HS-27A (cell line): Measurements from ENCODE around the gene SPOCK1.

Experiments used
- DNase-seq: peaks from one replicate; pipeline ENCODE4 v3.0.0-alpha.2; 2012; ENCODE audit warnings: low read depth, missing footprints

The SPOCK1 gene

DNA sequence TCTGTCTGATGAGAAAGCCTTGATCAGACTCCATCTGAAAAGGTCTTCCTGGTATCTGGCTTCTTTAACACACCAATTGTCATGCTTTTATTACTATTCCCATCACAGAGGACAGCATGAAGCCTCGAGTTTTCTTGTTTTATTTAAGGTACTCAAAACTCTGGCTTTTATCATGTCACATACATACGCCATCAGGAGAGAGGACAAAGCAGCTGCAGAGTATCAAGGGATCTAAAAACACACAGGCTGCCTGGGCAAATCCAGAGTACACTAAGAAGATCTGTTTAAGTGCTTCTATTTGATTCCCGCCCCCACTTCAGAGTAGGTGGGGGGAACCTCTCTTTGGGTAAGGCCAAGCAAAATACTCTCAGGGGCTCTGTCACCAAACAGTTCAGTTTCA is 277.2 kb downstream of the SPOCK1 start:
- DNase-seq, result no peak

DNA sequence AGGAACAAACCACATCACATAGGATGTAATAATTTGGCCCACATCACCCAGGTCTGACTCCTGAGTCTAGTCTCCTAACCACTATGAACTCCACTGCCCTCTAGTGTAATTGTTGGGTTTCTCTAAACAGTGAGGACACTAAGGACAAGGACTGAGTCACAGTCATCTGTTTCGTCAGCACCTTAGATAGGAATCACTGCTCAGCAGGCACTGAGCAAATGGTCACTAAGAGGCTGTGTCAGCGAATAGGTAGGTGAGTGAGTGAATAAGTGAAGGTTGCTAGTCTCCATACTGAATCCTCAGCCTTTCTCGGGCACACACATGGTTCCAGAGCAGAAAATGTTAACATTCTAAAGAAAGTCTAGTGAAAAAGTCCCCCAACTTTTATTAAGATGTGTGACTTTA is 278.6 kb downstream of the SPOCK1 start:
- no peak for DNase-seq

DNA sequence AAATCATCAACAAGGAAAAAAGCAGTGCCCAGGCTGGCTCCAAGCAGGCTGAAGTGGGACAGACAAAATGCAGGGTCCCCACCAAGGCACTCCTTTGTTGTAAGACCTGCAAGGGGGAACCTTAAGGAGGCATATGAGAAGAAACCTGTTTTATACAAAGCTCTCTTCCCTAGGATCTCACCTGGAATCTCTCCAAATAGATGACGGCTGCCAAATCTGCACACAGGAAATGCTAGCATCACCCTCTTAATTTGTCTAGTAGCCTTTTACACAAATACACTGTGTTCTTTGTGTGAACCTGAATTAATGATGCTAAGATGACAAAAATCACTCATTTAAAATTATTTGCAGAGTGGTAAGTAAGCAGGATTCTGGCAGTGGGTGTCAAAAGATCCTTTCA is 280.2 kb downstream of the SPOCK1 start:
- no peak for DNase-seq

DNA sequence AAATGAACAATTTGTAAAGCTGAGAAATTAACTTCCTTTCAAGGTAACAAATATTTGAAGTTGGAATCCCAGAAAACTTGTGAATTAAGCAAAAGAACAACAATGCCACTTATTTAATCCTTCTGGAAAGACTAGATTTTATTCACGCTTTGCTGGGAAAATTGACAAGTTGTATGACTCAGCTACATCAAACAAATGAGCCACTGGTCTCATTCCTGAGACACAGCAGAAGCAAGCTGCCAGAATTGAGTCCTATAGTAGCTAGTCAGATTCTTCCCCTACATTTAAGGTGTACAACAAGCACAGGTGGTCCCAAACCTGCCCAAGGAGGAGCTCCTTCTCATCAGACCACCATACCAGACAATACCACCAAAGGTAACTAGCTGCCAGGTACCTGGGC is 280.7 kb downstream of the SPOCK1 start:
- no peak for DNase-seq

DNA sequence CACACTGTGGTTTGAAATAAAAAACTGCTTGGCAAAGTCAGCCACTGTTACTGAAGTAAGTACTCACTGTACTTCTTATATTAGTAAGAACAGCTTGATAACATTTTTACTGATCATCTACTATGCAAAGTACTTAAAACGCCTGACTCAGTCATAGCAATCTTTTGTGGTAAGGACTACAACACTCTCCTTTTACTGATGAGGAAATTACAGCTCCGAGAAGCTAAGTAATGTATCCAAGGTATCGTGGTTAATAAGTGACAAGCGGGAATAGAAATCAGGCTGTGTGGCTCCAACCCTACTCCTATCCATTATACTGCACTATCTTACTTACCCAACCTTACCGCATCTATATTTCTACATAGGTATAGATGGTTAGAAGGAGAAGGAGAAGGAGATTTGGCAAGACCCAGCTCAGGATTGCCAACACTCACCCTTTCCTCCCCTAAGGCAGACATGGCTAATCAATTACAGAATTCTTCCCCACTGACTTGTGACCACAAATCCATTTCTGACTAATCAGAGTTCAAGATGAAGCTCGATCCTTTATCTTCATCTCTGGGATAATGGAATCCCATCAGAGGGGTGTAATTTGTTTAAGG is 281.4 kb downstream of the SPOCK1 start:
- no peak for DNase-seq

DNA sequence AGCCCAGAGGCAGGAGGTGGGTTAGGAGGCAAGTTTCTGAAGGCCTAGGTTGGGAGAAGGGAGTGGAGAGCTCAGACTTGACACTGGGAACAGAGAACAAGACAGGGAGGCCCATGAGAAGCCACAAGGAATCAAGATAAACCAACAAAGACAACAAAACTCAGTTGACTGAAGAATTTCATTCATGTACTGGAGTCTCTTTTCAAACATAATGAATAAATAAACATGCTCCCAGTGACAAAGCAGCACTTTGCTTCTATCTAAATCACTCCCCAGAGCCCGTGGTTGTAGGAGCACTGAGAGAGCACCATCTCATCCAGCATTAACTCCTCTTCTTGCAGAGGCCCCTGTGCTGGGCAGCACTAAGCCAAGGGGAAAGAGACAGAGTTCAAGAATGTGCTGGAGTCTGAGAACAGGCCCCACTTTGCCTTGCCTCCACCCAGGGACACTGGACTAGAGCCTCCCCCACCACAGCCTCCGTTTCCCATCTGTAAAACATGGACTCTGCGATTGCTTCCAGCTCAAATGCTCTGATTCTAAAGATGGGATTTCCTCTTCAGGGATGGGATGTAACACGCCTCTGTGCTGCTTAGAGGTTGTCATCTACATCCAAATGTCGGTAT is 282.0 kb downstream of the SPOCK1 start:
- DNase-seq, result no peak

DNA sequence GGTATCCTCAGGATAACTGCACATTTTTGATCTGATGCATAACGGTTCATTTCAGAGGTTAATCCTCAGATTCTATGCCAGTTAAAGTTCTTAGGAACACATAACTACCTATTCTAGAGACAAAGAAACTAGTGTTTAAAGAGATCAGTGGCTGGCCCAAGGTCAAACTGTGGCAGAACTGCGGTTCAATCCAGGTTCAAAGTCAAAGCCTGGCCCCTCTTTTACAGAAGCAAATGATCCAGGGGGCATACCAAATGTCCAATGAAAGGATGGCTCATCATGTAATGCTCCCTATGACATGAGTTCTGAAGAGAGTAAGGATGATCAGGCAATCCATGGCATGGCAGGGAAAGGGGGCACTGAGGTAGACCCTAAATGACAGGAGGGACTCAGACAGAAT is 283.3 kb downstream of the SPOCK1 start:
- DNase-seq, result no peak

DNA sequence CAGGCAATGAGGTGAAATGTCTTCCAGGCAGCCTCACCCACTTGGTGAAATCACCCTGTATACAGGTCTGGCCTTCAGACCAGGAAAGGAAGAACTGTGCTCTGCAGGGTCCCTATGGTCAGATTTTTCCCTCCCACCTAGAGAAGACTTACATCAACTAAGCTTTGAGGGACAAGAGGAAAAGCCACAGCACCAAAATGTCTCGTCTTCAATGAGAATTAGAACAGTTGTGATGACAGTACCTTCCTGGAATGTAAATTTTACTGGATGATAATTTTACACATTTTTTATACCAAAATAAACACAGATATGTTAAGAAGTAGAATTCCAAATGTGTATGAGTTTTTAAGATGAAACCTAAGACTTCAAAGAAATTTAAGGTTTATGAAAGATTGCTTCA is 283.9 kb downstream of the SPOCK1 start:
- DNase-seq, result no peak

DNA sequence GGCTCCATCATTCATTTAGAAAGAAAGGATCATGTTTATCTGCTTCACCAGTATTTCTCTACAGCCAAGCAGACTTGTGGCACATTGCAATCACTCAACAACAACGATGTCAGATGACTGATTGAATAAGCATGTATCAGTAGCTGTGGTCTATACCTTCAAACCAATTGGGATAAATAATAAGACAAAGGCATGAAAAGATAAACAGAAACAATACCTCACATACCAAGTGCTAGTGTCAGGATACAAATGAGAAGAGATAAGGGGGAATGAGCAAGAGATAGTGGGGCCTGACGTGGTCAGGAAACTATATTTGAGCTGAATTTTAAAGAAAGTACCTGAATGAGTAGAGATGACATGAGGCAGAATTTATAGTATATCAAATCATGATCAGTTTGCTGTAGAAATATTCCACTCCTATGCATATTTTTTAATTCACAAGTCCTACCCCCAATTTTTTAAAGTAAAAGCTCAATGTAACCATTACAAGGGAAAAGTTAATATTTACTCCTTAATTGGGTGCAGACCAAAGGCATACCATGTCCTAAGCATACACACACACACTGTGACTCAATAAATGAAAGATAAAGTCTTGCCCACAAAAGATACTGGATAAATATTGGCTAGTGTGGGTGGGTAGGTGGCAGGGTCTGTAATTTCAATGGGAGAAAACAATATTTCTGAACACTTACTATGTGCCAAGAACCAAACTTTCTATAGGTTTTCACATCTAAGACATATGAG is 284.5 kb downstream of the SPOCK1 start:
- DNase-seq, result no peak

DNA sequence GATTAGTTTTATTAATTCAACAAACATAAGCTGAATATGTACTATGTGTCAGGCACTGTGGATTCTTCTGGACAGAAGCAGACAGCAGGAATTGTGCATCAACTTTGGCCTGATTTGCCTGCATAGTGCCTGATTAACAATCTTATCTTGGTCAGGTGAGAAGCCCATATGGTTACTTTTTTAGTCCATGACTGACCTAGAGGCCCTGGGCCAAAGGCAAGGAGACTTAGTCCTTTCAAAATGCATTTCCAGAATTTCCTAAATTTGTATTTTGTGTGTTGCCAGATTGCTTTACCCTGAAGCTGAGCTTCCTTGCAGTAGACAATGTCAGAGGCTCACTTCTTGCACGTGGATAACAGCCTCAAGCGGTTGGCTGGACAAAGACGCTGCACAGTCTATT is 286.7 kb downstream of the SPOCK1 start:
- no peak for DNase-seq

DNA sequence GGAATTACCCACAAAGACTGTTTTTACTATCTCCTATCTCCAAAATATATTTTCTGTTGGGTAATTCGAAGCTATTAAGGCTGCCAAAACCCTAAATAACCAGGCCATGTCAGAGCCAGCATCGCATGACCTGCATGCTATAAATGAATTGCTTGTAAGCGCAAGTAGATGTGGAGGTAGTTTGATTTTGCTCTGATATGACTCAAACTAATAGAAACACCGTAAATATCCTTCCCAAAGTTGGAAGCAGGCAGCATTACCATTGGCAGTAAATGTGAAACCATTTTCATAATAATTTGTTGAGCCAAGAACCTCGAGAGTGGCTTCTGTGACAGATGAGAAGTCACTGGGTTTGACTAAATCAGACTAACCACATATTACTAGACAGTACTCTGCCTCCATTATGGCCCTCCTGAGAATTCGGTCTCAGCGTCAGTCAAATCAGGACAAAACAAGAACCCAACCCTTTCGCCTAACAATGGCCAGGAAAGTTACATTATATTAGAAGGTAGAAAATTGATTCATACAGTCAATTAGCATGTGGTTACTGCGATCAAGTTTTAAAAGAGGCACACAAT is 289.8 kb downstream of the SPOCK1 start:
- DNase-seq, result no peak

DNA sequence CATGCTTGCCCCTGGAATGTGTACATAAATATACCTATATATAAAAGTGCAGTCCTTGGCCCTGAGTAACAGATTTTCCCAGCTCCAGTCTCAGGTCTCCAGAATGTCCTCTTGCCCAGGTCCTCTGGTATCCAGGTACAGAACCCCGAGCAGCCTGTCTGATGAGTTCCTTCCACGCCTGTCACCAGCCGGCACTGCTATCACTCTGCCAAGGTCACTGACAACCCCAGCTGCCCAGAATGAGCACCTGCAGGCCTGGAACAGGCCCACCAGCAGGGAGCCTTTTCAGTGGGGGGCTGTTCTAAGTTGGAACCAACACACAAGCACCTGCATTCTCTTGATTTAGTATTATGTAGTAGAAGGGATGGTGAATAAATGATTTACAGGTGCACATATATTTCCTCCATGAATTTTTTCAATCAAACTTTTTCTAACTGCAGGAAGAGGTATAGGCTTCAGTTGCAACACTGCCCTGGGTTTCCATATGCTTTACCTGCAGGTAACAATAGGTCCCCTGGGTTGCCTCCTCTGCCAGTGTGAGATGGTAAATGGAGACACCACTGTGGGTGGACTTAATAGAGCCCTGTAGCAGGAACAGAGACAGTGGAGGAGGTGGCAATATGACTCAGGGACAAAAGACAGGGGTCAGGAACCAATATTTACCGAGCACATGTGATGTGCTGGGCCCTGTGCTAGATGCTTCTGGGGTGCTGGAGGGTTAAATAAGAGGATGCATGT is 291.9 kb downstream of the SPOCK1 start:
- DNase-seq, result no peak

DNA sequence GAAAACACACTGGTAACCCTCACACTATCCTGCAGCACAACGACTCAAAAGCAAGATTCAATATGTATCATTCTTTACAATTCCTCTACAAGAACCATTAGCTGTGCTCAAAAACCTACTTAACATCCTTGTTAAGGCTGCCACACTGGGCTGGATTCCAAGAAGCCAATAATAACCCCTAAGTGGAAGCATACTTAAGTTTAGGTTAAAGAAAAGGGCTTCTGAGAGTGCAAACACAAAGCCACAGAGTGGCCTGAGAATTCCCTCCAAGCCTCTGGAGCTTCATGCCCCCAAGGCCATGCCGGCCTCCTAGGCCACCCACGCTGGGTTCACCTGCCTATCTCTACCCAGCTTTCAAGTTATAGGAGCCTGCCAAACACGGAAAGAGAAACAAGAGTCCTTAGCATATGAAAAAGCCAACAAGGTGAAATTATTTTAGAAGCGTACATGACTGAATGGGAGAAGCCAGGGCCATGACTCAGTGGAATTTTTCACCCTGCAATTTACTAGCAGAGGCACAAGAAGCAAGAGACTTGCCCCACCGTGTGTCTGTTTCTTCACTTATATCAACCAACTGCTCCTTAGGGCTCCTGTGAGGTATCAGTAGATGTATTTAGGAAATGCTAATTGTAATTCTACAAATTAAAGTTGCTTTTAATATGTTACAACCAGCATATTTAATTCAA is 293.0 kb downstream of the SPOCK1 start:
- no peak for DNase-seq

DNA sequence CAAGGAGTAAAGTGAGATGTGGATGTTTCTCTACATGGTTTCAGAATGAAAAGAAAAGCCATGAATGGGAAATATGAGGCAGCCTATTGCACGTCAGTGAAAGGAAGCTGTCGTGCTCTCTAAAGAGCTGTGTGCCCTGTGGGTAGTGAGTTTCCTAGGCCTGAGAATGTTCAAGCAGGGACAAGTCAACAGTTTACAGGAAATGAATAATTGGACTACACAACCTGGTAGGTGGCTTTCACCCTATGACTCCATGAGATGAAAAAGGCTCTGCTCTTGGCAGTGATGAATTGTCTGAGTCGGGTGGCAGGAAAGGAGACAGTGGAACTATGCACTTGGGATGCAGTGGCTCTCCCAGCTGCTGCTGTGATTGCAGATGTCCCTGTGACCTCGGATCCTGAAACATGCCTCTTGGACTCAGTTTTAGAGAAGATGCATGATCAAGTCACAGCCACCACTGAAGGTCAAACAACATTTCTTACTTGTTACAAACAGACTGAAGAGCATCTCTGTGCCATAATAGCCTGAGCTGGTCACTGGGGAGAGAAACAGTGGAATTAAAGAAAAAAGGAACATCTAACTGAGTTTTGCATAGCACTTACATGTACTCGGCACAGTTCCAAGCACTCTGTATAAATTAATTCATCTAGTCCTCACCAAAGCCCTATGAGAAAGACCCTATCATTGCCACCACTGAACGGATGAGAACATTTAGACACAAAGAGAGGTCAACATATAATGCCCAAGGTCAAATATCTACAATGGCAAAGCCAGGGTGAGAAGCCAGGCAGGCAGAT is 293.7 kb downstream of the SPOCK1 start:
- no peak for DNase-seq

DNA sequence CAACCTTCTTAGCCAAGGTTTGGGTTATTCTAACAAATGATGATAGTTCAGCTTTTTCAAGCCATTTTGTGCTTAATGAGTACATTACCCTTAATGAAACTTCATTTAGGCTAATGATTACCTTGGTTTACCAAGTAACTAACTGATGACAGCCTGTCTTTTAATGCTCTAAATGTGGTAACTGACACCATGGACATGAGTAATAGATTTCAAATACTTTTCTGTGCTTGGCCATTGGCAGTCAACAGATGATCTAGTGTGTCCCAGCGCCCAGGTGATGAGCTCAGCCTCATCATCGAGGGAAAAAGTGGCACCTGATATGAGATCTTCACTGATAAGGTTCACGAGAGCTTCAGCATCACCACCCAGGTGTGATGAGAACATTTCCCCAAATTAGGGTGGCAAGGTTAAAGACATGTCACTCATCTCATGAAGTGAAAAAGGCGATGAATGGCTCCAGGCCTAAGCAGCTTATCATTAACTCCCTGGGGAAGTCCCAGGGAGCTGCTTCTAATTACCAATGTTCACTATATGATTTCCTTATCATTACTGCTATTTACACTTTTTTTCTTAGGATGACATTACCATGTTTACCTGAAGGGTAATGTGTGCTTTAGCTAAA is 296.0 kb downstream of the SPOCK1 start:
- no peak for DNase-seq

DNA sequence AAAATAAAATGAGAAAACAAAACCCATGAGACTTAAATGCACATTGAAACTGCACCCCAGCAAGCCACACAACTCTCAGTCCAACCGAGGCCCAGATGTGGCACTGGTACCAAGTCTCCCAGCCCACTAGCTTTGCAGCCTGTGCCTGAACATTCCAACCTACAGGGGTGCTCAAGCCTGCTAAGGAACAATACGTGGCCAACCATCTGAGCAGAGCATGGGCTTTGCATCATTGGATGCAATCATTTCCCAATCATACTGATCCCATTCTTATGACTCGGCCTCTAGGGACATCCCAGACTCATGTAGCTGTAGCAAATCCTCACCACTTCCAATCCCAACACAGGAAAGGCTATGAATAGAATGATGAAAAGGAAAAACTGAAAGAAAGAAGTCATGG is 297.2 kb downstream of the SPOCK1 start:
- no peak for DNase-seq

DNA sequence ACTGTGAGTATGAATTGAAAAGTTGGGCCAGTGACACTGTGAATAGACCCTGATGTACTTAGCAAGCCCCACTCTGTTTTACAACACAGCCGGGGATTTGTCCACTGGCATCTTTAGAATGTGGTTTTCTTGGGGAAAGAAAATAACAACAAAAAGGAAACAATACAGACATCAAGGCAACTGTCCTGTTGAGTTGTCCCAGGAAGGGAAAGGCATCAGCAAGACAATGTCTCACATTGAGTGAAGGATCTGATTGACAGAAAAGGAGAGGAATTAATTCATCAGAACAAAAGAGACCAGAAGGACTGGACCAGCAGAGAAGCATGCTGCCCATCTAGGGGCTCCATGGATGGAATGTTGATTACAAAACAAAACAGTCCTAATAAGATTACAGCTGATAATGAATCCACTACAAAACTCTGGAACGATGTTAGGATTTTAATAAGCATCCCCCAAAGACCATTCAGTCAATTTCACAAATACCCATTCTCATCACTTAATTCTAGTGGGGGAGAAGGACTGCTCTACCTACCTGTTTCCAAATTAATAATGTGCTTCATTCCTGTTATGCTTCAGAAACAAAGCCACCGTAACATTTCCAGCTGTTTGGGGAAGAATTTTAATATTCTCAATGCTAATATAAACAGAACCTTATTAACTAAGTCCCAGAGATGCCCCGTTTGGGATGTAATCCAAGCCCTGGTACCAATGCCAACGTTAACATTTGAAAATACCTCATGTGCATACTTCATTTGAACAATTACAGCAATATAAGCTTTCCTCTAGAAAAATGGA is 298.0 kb downstream of the SPOCK1 start:
- DNase-seq, result no peak

DNA sequence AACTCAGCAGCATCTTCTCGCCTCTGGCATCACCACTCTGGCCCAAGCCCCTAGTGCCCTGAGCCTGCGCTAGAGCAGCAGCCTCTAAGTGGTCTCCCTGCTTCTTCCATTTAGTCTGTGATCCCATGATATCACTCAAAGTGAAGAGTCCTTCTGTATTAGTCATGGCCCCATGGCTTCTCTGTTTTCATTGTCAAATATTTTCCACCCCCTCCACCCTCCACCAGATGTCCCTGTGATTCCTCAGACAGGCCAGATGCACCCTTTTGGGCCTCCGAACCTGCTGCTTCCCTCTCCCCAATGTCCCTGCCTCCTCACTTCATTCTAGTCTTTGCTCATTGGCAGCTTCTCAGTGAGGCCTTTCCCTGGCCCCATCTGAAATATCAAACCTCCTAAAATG is 299.2 kb downstream of the SPOCK1 start:
- no peak for DNase-seq

DNA sequence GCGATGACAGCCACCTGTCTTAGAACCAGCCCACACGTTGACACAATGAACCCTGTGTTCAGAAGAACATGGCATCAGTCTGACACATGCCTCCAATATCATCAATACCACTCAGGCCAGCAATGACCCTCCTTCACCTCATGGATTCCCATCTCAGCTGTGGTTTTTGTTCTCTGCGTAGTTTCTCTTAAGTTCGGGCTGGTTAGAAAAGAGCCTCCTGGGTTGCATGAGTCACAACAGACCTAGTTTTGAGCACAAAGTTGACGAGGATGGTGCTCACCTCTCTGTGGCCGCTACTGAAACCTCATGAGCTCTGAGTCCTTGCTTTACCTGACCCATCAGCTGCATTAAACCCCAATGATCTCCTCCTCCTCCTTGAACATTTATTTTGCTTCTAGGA is 299.9 kb downstream of the SPOCK1 start:
- no peak for DNase-seq

DNA sequence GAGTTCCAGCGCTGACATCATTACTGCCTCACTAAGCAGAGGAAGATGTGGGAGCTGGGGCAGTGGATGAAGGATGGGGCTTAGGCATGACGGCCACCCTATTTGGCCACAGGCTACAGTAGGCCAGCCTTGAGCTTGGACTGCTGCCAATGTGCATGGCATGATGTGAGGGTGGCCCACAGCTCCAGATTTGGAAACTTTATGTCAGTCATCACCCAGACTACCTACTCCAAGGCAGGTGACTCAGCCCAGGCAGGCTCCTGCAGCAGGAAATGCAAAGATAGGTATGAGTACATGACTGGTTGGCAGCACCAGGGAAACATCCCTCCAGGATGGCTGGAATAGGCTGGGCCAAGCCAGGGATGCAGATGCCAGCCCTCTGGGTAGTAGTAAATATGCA is 303.6 kb downstream of the SPOCK1 start:
- no peak for DNase-seq
